Measurements from ENCODE around the gene IRF2. TPM values are rescaled to one million over a fixed set of nuclear protein-coding genes. Genes with fewer than 3 reads are reported as not detected.

Gene IRF2
- total and polyA plus RNA-seq, 2 of the 8 experiments (the other 6 are each of a cell fraction or from before 2014, with no cell fraction given): 13.8 to 17.0 TPM

GRCh38 chr4:184498598-184498997, 24.2 kb upstream of the IRF2 start:
- H3K23me2 ChIP-seq (ENCODE audit: low read depth, low read length): no peaks in the 10 kb centered on the region
- no peak overlapping the region for H3K9ac ChIP-seq (replicated peaks in 1 of 4; ENCODE audit: extremely low read depth in 1 of 4, low read depth in 3 of 4, low read length in 3 of 4)
- H2BK12ac ChIP-seq (ENCODE audit: low read depth, low read length): no peak overlapping the region
- no peak for FAIRE-seq
- no peak overlapping the region for H2AFZ ChIP-seq (ENCODE audit: low read length)
- no peak overlapping the region for H3K4me2 ChIP-seq (ENCODE audit: insufficient read depth in 1 of 2, low read depth in 2 of 2, low read length in 2 of 2)
- TF ChIP-seq NANOG (IDR thresholded peaks at IDR 0.05; ENCODE audit: insufficient read depth, low read depth, low read length, poor library complexity, severe bottlenecking) (no peak), CTBP2 (IDR thresholded peaks at IDR 0.05; ENCODE audit: borderline replicate concordance, insufficient read depth, insufficient read length, low read length) (no peak), MAX (IDR thresholded peaks at IDR 0.05) (no peak), KDM4A (IDR thresholded peaks at IDR 0.05; ENCODE audit: low read depth, low read length, severe bottlenecking) (no peak), ZNF274 (IDR thresholded peaks at IDR 0.05; ENCODE audit: borderline replicate concordance, extremely low read depth, low read length) (no peak), PHF8 (conservative IDR thresholded peaks at IDR 0.05; ENCODE audit: low read depth, low read length) (no peak)
- no peak overlapping the region for H2AK5ac ChIP-seq (ENCODE audit: low read depth, low read length)
- WGBS, 2 experiments (ENCODE audit: extremely low coverage in 1 of 2, insufficient coverage in 1 of 2, insufficient read length in 1 of 2, insufficient replicate concordance in 2 of 2, low coverage in 1 of 2, low lambda C conversion rate in 2 of 2, missing lambda C conversion rate in 1 of 2): 90% methylated on average over 8 of the region's 10 CpGs; no CpG with 5 or more reads in 1 of the 2 experiments
- H4K91ac ChIP-seq (replicated peaks; ENCODE audit: insufficient read length, low read length): no peak overlapping the region
- H3K27ac ChIP-seq (ENCODE audit: low read depth, low read length): no peak overlapping the region
- peaks cover 0 to 5% of the 10 kb centered on the region in 2 experiments; a peak in 2 of 4 replicates for H3K9me3 ChIP-seq (ENCODE audit: insufficient read depth in 2 of 2, low read depth in 1 of 2, low read length in 1 of 2)
- H3K79me1 ChIP-seq (ENCODE audit: low read depth, low read length): no peaks in the 10 kb centered on the region
- H3K36me3 ChIP-seq (ENCODE audit: control insufficient read depth in 2 of 4, insufficient read depth in 4 of 4, low read length in 3 of 4): no peaks in the 10 kb centered on the region
- no peak overlapping the region for H3K18ac ChIP-seq (ENCODE audit: extremely low read depth, low read length)
- no peaks in the 10 kb centered on the region for H3K79me2 ChIP-seq (ENCODE audit: control insufficient read depth in 1 of 2, insufficient read depth in 2 of 2, low read length in 2 of 2)
- no peaks in the 10 kb centered on the region for H3K4me1 ChIP-seq (replicated peaks in 1 of 4; ENCODE audit: control insufficient read depth in 3 of 4, insufficient read depth in 4 of 4, low read length in 3 of 4)
- H3K56ac ChIP-seq (replicated peaks; ENCODE audit: insufficient read length, low read depth, low read length): no peak overlapping the region
- H2BK20ac ChIP-seq (ENCODE audit: low read length): no peak overlapping the region
- no peak overlapping the region for H3K4ac ChIP-seq (replicated peaks; ENCODE audit: insufficient read length, low read depth, low read length)
- H3K27me3 ChIP-seq (replicated peaks in 1 of 4; ENCODE audit: control insufficient read depth in 3 of 4, extremely low read depth in 1 of 4, insufficient read depth in 3 of 4, low read length in 3 of 4): no peaks in the 10 kb centered on the region
- H3K14ac ChIP-seq (ENCODE audit: insufficient read length): no peak overlapping the region
- no peak overlapping the region for H3K4me3 ChIP-seq (ENCODE audit: extremely low read depth in 1 of 4, insufficient read depth in 2 of 4, low read depth in 3 of 4, low read length in 4 of 4)
- no peak overlapping the region for H2BK15ac ChIP-seq (ENCODE audit: low read length)
- no peak overlapping the region; the same call in 1 of the 2 replicates for H4K8ac ChIP-seq (ENCODE audit: extremely low read depth, insufficient read depth, low read length)
- no peak overlapping the region for H2BK120ac ChIP-seq (replicated peaks; ENCODE audit: low read depth, low read length)
- no peak for DNase-seq (ENCODE audit: low read depth in 1 of 2, low spot score in 2 of 2)
- CTCF ChIA-PET (ENCODE audit: partially characterized antibody): interaction anchor here (0.6 to 1.1 kb wide), 4 partner anchors 9 to 11 kb away, joined by 3 to 5 read pairs (median 4); no protein-coding TSS in a partner anchor
- H4K5ac ChIP-seq (ENCODE audit: insufficient read length, low read depth, low read length): no peak overlapping the region
- H3K23ac ChIP-seq (ENCODE audit: insufficient read length): no peak overlapping the region
- no peak overlapping the region for H2BK5ac ChIP-seq (ENCODE audit: low read depth, low read length)
- POLR2A ChIA-PET (ENCODE audit: partially characterized antibody): no interaction called here
- H4K20me1 ChIP-seq (replicated peaks in 1 of 2; ENCODE audit: control insufficient read depth in 1 of 2, insufficient read depth in 2 of 2, low read length in 2 of 2): no peaks in the 10 kb centered on the region
